GM19324 (cell line): ENCODE data around the gene AQP5.

Source experiments
- ATAC-seq: cut with Tn5 transposase; IDR thresholded peaks from one replicate; pipeline ENCODE4 v1.9.1; 2021; ENCODE audit warnings: mild to moderate bottlenecking, moderate library complexity; ENCODE audit not compliant: unreplicated experiment, low FRiP score

AQP5 gene

GRCh38 chr12:49930515-49931288, 31.0 kb upstream of the AQP5 start:
- ATAC-seq, result no peak

- ATAC-seq, result no peak
Measured at GRCh38 chr12:49932023-49932422, 29.6 kb upstream of the AQP5 start.

GRCh38 chr12:49932533-49933130, 29.0 kb upstream of the AQP5 start:
- ATAC-seq, result no peak

GRCh38 chr12:49933796-49934195, 27.9 kb upstream of the AQP5 start:
- ATAC-seq, result no peak

- no peak for ATAC-seq
Measured at GRCh38 chr12:49934505-49934904, 27.2 kb upstream of the AQP5 start.

- ATAC-seq, result no peak
Measured at GRCh38 chr12:49936925-49937324, 24.7 kb upstream of the AQP5 start.

- no peak for ATAC-seq
Measured at GRCh38 chr12:49937639-49938300, 23.9 kb upstream of the AQP5 start.

GRCh38 chr12:49939307-49939706, 22.4 kb upstream of the AQP5 start:
- ATAC-seq, result no peak

- ATAC-seq, result no peak
Measured at GRCh38 chr12:49939707-49940106, 22.0 kb upstream of the AQP5 start.

GRCh38 chr12:49941556-49942511, 19.8 kb upstream of the AQP5 start:
- ATAC-seq, result no peak

GRCh38 chr12:49942512-49942893, 19.2 kb upstream of the AQP5 start:
- no peak for ATAC-seq

- no peak for ATAC-seq
Measured at GRCh38 chr12:49942921-49943624, 18.6 kb upstream of the AQP5 start.

GRCh38 chr12:49943625-49943960, 18.1 kb upstream of the AQP5 start:
- no peak for ATAC-seq

GRCh38 chr12:49944046-49944445, 17.6 kb upstream of the AQP5 start:
- no peak for ATAC-seq

GRCh38 chr12:49944718-49945117, 17.0 kb upstream of the AQP5 start:
- ATAC-seq, result no peak

- peak; percentile 57 for ATAC-seq
Measured at GRCh38 chr12:49945394-49946080, 16.1 kb upstream of the AQP5 start.

- no peak for ATAC-seq
Measured at GRCh38 chr12:49946086-49946485, 15.6 kb upstream of the AQP5 start.

GRCh38 chr12:49946497-49946896, 15.2 kb upstream of the AQP5 start:
- ATAC-seq, result no peak

GRCh38 chr12:49947593-49948226, 14.0 kb upstream of the AQP5 start:
- ATAC-seq, result no peak
